ENCODE data around the gene GPC3. TPM values are rescaled to one million over a fixed set of nuclear protein-coding genes. Genes with fewer than 3 reads are reported as not detected.
A peak's percentile ranks its signal among the peaks of the same experiment; 100 is the strongest.

GPC3 gene
- total RNA-seq, 1 donor from 2014 or later: 0.26 TPM

GRCh38 chrX:133676344-133677122 is 308.9 kb downstream of the GPC3 start:
- no peaks in the 10 kb centered on the region for H3K36me3 ChIP-seq (ENCODE audit: control insufficient read depth, insufficient read depth, low read length)
- H3K27me3 ChIP-seq (ENCODE audit: control insufficient read depth, insufficient read depth, low read length): no peaks in the 10 kb centered on the region
- H3K4me3 ChIP-seq (ENCODE audit: low read depth, low read length): no peak overlapping the region
- TF ChIP-seq, protein P1, sequence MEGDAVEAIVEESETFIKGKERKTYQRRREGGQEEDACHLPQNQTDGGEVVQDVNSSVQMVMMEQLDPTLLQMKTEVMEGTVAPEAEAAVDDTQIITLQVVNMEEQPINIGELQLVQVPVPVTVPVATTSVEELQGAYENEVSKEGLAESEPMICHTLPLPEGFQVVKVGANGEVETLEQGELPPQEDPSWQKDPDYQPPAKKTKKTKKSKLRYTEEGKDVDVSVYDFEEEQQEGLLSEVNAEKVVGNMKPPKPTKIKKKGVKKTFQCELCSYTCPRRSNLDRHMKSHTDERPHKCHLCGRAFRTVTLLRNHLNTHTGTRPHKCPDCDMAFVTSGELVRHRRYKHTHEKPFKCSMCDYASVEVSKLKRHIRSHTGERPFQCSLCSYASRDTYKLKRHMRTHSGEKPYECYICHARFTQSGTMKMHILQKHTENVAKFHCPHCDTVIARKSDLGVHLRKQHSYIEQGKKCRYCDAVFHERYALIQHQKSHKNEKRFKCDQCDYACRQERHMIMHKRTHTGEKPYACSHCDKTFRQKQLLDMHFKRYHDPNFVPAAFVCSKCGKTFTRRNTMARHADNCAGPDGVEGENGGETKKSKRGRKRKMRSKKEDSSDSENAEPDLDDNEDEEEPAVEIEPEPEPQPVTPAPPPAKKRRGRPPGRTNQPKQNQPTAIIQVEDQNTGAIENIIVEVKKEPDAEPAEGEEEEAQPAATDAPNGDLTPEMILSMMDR (IDR thresholded peaks at IDR 0.05; ENCODE audit: insufficient read depth, low read length, severe bottlenecking): no peak
- DNase-seq (ENCODE audit: low read depth) (no peak), FAIRE-seq (no peak)

- Histone ChIP-seq H3K27me3 (ENCODE audit: control insufficient read depth, insufficient read depth, low read length) (no peaks in the 10 kb centered on the region), H3K36me3 (ENCODE audit: control insufficient read depth, insufficient read depth, low read length) (no peaks in the 10 kb centered on the region), H3K4me3 (ENCODE audit: low read depth, low read length) (no peak overlapping the region)
- FAIRE-seq: peak; percentile 66
- peak; percentile 65 for DNase-seq (ENCODE audit: low read depth)
- TF ChIP-seq, protein P1 (IDR thresholded peaks at IDR 0.05; ENCODE audit: insufficient read depth, low read length, severe bottlenecking): no peak
Observed at GRCh38 chrX:133674726-133675470, 310.5 kb downstream of the GPC3 start.

DNA sequence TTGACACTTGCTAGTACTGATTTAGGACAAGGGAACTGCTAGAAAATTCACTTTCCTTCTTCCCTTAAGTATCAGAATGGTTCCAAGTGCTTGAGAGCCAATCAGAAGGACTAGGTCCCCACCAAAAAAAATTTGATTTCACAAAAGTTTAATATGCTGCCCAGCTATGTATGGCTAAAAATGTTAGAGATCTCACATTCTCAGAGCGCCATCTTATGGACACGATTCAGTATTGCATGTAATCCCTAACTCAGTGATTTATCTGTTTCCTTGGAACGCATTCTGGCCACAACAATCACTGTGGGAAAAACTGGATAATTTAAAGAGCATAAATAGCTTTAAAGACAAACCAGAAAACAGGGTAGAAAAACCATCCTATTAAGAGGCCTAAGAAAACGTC is 315.0 kb downstream of the GPC3 start:
- H3K36me3 ChIP-seq (ENCODE audit: control insufficient read depth, insufficient read depth, low read length): no peaks in the 10 kb centered on the region
- DNase-seq (ENCODE audit: low read depth) (peak; percentile 38), FAIRE-seq (no peak)
- no peaks in the 10 kb centered on the region for H3K27me3 ChIP-seq (ENCODE audit: control insufficient read depth, insufficient read depth, low read length)
- TF ChIP-seq, protein P1 (IDR thresholded peaks at IDR 0.05; ENCODE audit: insufficient read depth, low read length, severe bottlenecking): peak; percentile 44
- H3K4me3 ChIP-seq (ENCODE audit: low read depth, low read length): no peak overlapping the region

DNA sequence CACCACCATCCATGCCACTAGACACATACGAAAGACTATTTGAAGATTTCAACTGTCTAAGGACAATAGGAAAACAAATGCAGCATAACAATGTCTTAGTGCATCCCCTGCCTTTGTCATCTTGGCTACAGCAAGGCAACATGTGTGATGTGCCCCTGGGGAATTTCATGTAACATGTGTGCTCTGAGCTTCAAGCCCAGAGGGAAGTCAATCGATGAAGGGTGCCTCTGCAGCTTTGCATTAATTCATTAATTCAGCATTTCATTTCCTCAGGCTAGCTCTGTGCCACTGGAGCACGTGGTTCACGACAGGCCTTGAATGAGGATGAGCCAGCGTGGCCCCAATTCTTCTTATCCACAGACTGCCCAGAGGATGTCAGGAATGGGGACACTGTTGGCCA is 316.2 kb downstream of the GPC3 start:
- Histone ChIP-seq H3K4me3 (ENCODE audit: low read depth, low read length) (no peak overlapping the region), H3K27me3 (ENCODE audit: control insufficient read depth, insufficient read depth, low read length) (no peaks in the 10 kb centered on the region), H3K36me3 (ENCODE audit: control insufficient read depth, insufficient read depth, low read length) (no peaks in the 10 kb centered on the region)
- DNase-seq (ENCODE audit: low read depth) (no peak), FAIRE-seq (no peak)
- TF ChIP-seq, protein P1 (IDR thresholded peaks at IDR 0.05; ENCODE audit: insufficient read depth, low read length, severe bottlenecking): no peak

GRCh38 chrX:133668225-133668931 is 317.0 kb downstream of the GPC3 start:
- H3K36me3 ChIP-seq (ENCODE audit: control insufficient read depth, insufficient read depth, low read length): no peaks in the 10 kb centered on the region
- TF ChIP-seq, protein P1 (IDR thresholded peaks at IDR 0.05; ENCODE audit: insufficient read depth, low read length, severe bottlenecking): no peak
- no peak for FAIRE-seq
- no peaks in the 10 kb centered on the region for H3K27me3 ChIP-seq (ENCODE audit: control insufficient read depth, insufficient read depth, low read length)
- DNase-seq (ENCODE audit: low read depth): peak; percentile 73
- no peak overlapping the region for H3K4me3 ChIP-seq (ENCODE audit: low read depth, low read length)

Data from bronchial epithelial cell (primary cell).